Testis (tissue), 5 donors: ENCODE measurements around the gene ZNF790. TPM values are rescaled to one million over a fixed set of nuclear protein-coding genes. Genes with fewer than 3 reads are reported as not detected.

Source experiments
- DNase-seq: peaks from one replicate; pipeline ENCODE4 v3.0.0-alpha.2; 2019
- H3K27ac ChIP-seq, 2 donors: fragments of 200-600 bp; sonication (generic); one replicate each; pipeline ENCODE4 v1.5.1; 2019
- H3K27me3 ChIP-seq: fragments of 200-600 bp; sonication (generic); one replicate; pipeline ENCODE4 v1.5.1; 2019
- H3K36me3 ChIP-seq: fragments of 200-600 bp; sonication (generic); one replicate; pipeline ENCODE4 v1.5.1; 2017; ENCODE audit warnings: low read depth; ENCODE audit errors: missing control alignments
- H3K4me1 ChIP-seq: fragments of 200-600 bp; sonication (generic); one replicate; pipeline ENCODE4 v1.5.1; 2019
- H3K4me3 ChIP-seq, 2 donors: fragments of 200-600 bp; sonication (generic); one replicate each; pipeline ENCODE4 v1.5.1; 2017 to 2019
- H3K9me3 ChIP-seq: fragments of 200-600 bp; sonication (generic); one replicate; pipeline ENCODE4 v1.5.1; 2017
- POLR2A ChIP-seq: fragments of 450-650 bp; IDR thresholded peaks from one replicate; pipeline ENCODE4 v1.6.1; 2017; ENCODE audit warnings: antibody characterized with exemption, mild to moderate bottlenecking, moderate library complexity
- WGBS, 2 donors: methylation state at CpG; one replicate each; pipeline ENCODE4 v1.1.5; 2018; 5-methylcytosine and 5-hydroxymethylcytosine counted together
- intact Hi-C: fragments of 100-400 bp; cut with DNase I; formaldehyde crosslinking; loops from one replicate; pipeline ENCODE4 v1.15.1; 2023; ENCODE audit warnings: low total_unique reads
- long read RNA-seq, 2 donors: transcript quantifications; one replicate each; lab custom pipeline, GENCODE V29; 2026
- polyA plus RNA-seq: library from polyadenylated mRNA; stranded (reverse); fragments of 350-450 nt; fragmentation: Illumina TruSeq; extraction: RNeasy Lipid Tissue Mini Kit (QIAGEN cat#74804); gene quantifications from one replicate; pipeline ENCODE4 v1.2.3, GENCODE V29; 2014; ENCODE audit warnings: low read depth, low replicate concordance; ENCODE audit not compliant: insufficient read depth
- total RNA-seq, 2 donors: library from RNA; depleted of rRNA; stranded (reverse); fragments of >200 nt; gene quantifications; one replicate each; pipeline ENCODE4 v1.2.3, GENCODE V29; 2016
- TF ChIP-seq, protein P1 (sequence below), 3 experiments: fragments of 450-650 bp in 2 of 3; fragments of 200-600 bp in 1 of 3; sonication (generic) in 1 of 3; IDR thresholded peaks; one replicate each; pipeline ENCODE4 v1.5.1; 2016 to 2019; ENCODE audit warnings: antibody characterized with exemption in 3 of 3, mild to moderate bottlenecking in 2 of 3, moderate library complexity in 1 of 3

ZNF790 gene
- 1 to 10 TPM; 7.4 to 9.3 TPM for total RNA-seq
- 16.9 TPM for polyA plus RNA-seq
- long read RNA-seq, donor 1, partial matches to known transcripts, result 0 of 11 reads
- long read RNA-seq, donor 1, other reads (novel, unspliced or antisense), result 9 of 11 reads
- long read RNA-seq, donor 2, partial matches to known transcripts, result 0 of 1 reads
- long read RNA-seq, donor 2, other reads (novel, unspliced or antisense), result 0 of 1 reads

DNA sequence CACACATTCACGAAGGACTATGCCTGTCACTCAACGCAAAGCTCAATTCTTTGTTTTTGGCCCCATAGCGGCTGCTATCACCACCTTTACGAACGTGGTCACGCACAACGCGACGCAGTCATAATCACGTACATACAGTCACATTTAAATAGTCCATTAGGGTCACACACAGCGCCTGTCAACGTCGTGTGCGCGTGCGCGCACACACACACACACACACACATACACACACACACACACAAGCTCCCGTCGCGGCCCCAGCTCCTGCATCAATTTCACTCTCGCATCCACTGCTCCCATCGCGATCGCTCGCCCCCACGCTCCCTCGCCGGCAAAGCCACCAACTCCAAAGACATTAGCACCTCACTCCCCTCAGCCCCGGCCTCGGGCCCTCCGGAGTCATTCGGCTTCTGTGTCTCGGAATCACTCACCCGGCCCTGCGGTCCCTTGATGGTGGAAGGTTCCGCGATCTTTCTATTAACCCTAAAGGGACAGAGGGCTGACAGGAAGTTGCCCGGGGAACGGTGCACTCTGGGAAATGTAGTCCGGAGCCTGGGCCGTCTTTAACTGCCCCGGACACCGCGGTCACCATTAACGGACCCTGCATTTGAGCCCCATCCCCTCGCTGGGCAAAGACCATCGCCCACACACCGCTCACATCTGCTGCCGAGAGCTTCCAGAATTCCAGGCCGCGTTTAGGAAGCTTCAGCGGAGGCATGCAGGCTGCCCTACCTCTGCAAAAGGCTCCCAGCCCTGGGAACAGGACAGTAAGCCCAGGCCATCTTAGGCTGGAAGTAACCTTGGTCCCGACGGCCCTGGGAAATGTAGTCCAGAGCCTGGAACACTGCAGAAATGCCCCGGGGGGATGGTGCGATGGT is at the start of gene ZNF790:
TSS of gene ZNF790 (minus strand) at position 482 of the 878 bp plus-strand sequence. CDS start 12,768 bp downstream, outside the sequence.
- WGBS, 2 donors, result 0 to 1% methylated on average over 40 to 55 of the region's 56 CpGs
- intact Hi-C loops, result no loop called here
- peak; percentile 96 for DNase-seq
- H3K9me3 ChIP-seq, result no peaks in the 10 kb centered on the region
- peaks cover 6% of the 10 kb centered on the region for H3K4me1 ChIP-seq
- H3K27me3 ChIP-seq, result no peaks in the 10 kb centered on the region
- TF ChIP-seq, protein P1, sequence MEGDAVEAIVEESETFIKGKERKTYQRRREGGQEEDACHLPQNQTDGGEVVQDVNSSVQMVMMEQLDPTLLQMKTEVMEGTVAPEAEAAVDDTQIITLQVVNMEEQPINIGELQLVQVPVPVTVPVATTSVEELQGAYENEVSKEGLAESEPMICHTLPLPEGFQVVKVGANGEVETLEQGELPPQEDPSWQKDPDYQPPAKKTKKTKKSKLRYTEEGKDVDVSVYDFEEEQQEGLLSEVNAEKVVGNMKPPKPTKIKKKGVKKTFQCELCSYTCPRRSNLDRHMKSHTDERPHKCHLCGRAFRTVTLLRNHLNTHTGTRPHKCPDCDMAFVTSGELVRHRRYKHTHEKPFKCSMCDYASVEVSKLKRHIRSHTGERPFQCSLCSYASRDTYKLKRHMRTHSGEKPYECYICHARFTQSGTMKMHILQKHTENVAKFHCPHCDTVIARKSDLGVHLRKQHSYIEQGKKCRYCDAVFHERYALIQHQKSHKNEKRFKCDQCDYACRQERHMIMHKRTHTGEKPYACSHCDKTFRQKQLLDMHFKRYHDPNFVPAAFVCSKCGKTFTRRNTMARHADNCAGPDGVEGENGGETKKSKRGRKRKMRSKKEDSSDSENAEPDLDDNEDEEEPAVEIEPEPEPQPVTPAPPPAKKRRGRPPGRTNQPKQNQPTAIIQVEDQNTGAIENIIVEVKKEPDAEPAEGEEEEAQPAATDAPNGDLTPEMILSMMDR (IDR thresholded peaks at IDR 0.05), result no peak
- TF ChIP-seq POLR2A, result no peak
- peak within 1 kb of the TSS; percentile 74 to 75 for H3K4me3 ChIP-seq
- H3K36me3 ChIP-seq, result no peaks in the 10 kb centered on the region
- peak within 1 kb of the TSS; percentile 69 to 86 for H3K27ac ChIP-seq

- no peak for DNase-seq
- intact Hi-C loops, result no loop called here
- no peaks in the 10 kb centered on the region for H3K36me3 ChIP-seq
- no peak overlapping the region for H3K27ac ChIP-seq
- 96 to 98% methylated on average over 10 of the region's 10 CpGs for WGBS, 2 donors
- H3K4me3 ChIP-seq, result no peak overlapping the region
- no peaks in the 10 kb centered on the region for H3K27me3 ChIP-seq
- no peak for TF ChIP-seq POLR2A
- TF ChIP-seq, protein P1 (IDR thresholded peaks at IDR 0.05), result no peak
- H3K4me1 ChIP-seq, result no peaks in the 10 kb centered on the region
- H3K9me3 ChIP-seq, result no peaks in the 10 kb centered on the region
Observed at GRCh38 chr19:36876993-36877938, 39.1 kb upstream of the ZNF790 start.

GRCh38 chr19:36851898-36852297 is 13.7 kb upstream of the ZNF790 start:
- no peaks in the 10 kb centered on the region for H3K9me3 ChIP-seq
- H3K4me1 ChIP-seq, result peaks cover 7% of the 10 kb centered on the region
- DNase-seq, result no peak
- peak overlapping the region; percentile 76 to 77 for H3K4me3 ChIP-seq
- H3K36me3 ChIP-seq, result no peaks in the 10 kb centered on the region
- no peak for TF ChIP-seq POLR2A
- TF ChIP-seq, protein P1 (IDR thresholded peaks at IDR 0.05), result no peak
- no peaks in the 10 kb centered on the region for H3K27me3 ChIP-seq
- 91 to 92% methylated on average over 3 of the region's 3 CpGs for WGBS, 2 donors
- intact Hi-C loops, result no loop called here
- H3K27ac ChIP-seq, result no peak overlapping the region

- 0% methylated on average over 30 to 43 of the region's 43 CpGs for WGBS, 2 donors
- TF ChIP-seq POLR2A, result no peak
- TF ChIP-seq, protein P1 (IDR thresholded peaks at IDR 0.05), result no peak
- Histone ChIP-seq H3K4me3 (peak within 1 kb of the TSS; percentile 76 to 77), H3K4me1 (peaks cover 7% of the 10 kb centered on the region), H3K27me3 (no peaks in the 10 kb centered on the region), H3K36me3 (no peaks in the 10 kb centered on the region), H3K9me3 (no peaks in the 10 kb centered on the region), H3K27ac (peak within 1 kb of the TSS; percentile 60 to 84)
- intact Hi-C loops, result no loop called here
- peak; percentile 96 for DNase-seq
Observed at GRCh38 chr19:36850559-36851442, 12.6 kb upstream of the ZNF790 start, which contains the start of gene ZNF345. TSS of gene ZNF345 (plus strand) at chr19:36850876. CDS start at chr19:36876831, 25,955 bp downstream.
